BLaER1 (cell line): Measurements from ENCODE around the gene CAPN5.
"Not testable (repeated sequence)": the region's sequence is repeated elsewhere in the genome, so short reads cannot be mapped to it uniquely, and the experiment has no call there.

Experiments
- H3K27ac ChIP-seq: shearing (Covaris generic); formaldehyde crosslinking; 2 replicates; pipeline ENCODE4 v1.8.1; 2022
- H3K27me3 ChIP-seq: shearing (Covaris generic); formaldehyde crosslinking; 2 replicates; pipeline ENCODE4 v1.8.1; 2022
- H3K36me3 ChIP-seq: shearing (Covaris generic); formaldehyde crosslinking; 2 replicates; pipeline ENCODE4 v1.8.1; 2022
- H3K4me1 ChIP-seq: shearing (Covaris generic); formaldehyde crosslinking; 2 replicates; pipeline ENCODE4 v1.8.1; 2022
- H3K4me2 ChIP-seq: shearing (Covaris generic); formaldehyde crosslinking; 2 replicates; pipeline ENCODE4 v1.8.1; 2022
- H3K4me3 ChIP-seq: shearing (Covaris generic); formaldehyde crosslinking; 2 replicates; pipeline ENCODE4 v1.8.1; 2022
- H3K9ac ChIP-seq: shearing (Covaris generic); formaldehyde crosslinking; 2 replicates; pipeline ENCODE4 v1.8.1; 2022
- H3K9me3 ChIP-seq: shearing (Covaris generic); formaldehyde crosslinking; 2 replicates; pipeline ENCODE4 v1.8.1; 2022
- H4K20me1 ChIP-seq: shearing (Covaris generic); formaldehyde crosslinking; 2 replicates; pipeline ENCODE4 v1.8.1; 2022
- Cebpa-rat ChIP-seq: shearing (Covaris generic); IDR thresholded peaks from 2 replicates; pipeline ENCODE4 v1.8.1; 2022

CAPN5 gene

GRCh38 chr11:77053217-77054015, 13.4 kb upstream of the CAPN5 start:
- H3K27me3 ChIP-seq, result no peaks in the 10 kb centered on the region
- no peaks in the 10 kb centered on the region for H3K36me3 ChIP-seq
- H4K20me1 ChIP-seq, result no peaks in the 10 kb centered on the region
- peaks cover 20% of the 10 kb centered on the region for H3K9me3 ChIP-seq
- no peak overlapping the region for H3K27ac ChIP-seq
- no peaks in the 10 kb centered on the region for H3K4me1 ChIP-seq
- H3K4me2 ChIP-seq, result no peak overlapping the region
- no peak overlapping the region for H3K9ac ChIP-seq
- no peak overlapping the region for H3K4me3 ChIP-seq
- TF ChIP-seq Cebpa-rat, result no peak

GRCh38 chr11:77054084-77054483, 12.7 kb upstream of the CAPN5 start:
- no peak overlapping the region for H3K4me3 ChIP-seq
- H3K4me1 ChIP-seq, result no peaks in the 10 kb centered on the region
- no peak for TF ChIP-seq Cebpa-rat
- H3K36me3 ChIP-seq, result no peaks in the 10 kb centered on the region
- H3K9ac ChIP-seq, result no peak overlapping the region
- H4K20me1 ChIP-seq, result no peaks in the 10 kb centered on the region
- H3K27ac ChIP-seq, result no peak overlapping the region
- no peak overlapping the region for H3K4me2 ChIP-seq
- peaks cover 20% of the 10 kb centered on the region for H3K9me3 ChIP-seq
- no peaks in the 10 kb centered on the region for H3K27me3 ChIP-seq

- H4K20me1 ChIP-seq, result no peaks in the 10 kb centered on the region
- H3K36me3 ChIP-seq, result no peaks in the 10 kb centered on the region
- H3K9ac ChIP-seq, result no peak overlapping the region
- H3K4me2 ChIP-seq, result no peak overlapping the region
- no peak overlapping the region for H3K4me3 ChIP-seq
- H3K4me1 ChIP-seq, result no peaks in the 10 kb centered on the region
- peaks cover 20% of the 10 kb centered on the region for H3K9me3 ChIP-seq
- TF ChIP-seq Cebpa-rat, result no peak
- H3K27ac ChIP-seq, result no peak overlapping the region
- H3K27me3 ChIP-seq, result no peaks in the 10 kb centered on the region
Observed at GRCh38 chr11:77055101-77055561, 11.6 kb upstream of the CAPN5 start.

GRCh38 chr11:77055913-77056312, 10.9 kb upstream of the CAPN5 start:
- no peaks in the 10 kb centered on the region for H3K27me3 ChIP-seq
- no peak overlapping the region for H3K4me2 ChIP-seq
- TF ChIP-seq Cebpa-rat, result no peak
- H4K20me1 ChIP-seq, result no peaks in the 10 kb centered on the region
- peaks cover 20% of the 10 kb centered on the region for H3K9me3 ChIP-seq
- no peak overlapping the region for H3K9ac ChIP-seq
- no peaks in the 10 kb centered on the region for H3K36me3 ChIP-seq
- H3K4me1 ChIP-seq, result no peaks in the 10 kb centered on the region
- H3K27ac ChIP-seq, result no peak overlapping the region
- H3K4me3 ChIP-seq, result no peak overlapping the region

- Histone ChIP-seq H3K36me3 (no peaks in the 10 kb centered on the region), H4K20me1 (no peaks in the 10 kb centered on the region), H3K4me3 (no peak overlapping the region), H3K4me1 (no peaks in the 10 kb centered on the region), H3K27me3 (no peaks in the 10 kb centered on the region), H3K9ac (no peak overlapping the region), H3K9me3 (peaks cover 28% of the 10 kb centered on the region), H3K4me2 (no peak overlapping the region), H3K27ac (no peak overlapping the region)
- no peak for TF ChIP-seq Cebpa-rat
Observed at GRCh38 chr11:77056814-77057402, 9.9 kb upstream of the CAPN5 start.

GRCh38 chr11:77057938-77058474, 8.8 kb upstream of the CAPN5 start:
- TF ChIP-seq Cebpa-rat, result no peak
- Histone ChIP-seq H4K20me1 (no peaks in the 10 kb centered on the region), H3K9ac (no peak overlapping the region), H3K4me1 (no peaks in the 10 kb centered on the region), H3K36me3 (no peaks in the 10 kb centered on the region), H3K4me3 (no peak overlapping the region), H3K4me2 (no peak overlapping the region), H3K27ac (no peak overlapping the region), H3K9me3 (peaks cover 31% of the 10 kb centered on the region), H3K27me3 (no peaks in the 10 kb centered on the region)

GRCh38 chr11:77058900-77059299, 7.9 kb upstream of the CAPN5 start:
- H3K4me2 ChIP-seq, result no peak overlapping the region
- H3K36me3 ChIP-seq, result no peaks in the 10 kb centered on the region
- no peaks in the 10 kb centered on the region for H3K27me3 ChIP-seq
- H3K9me3 ChIP-seq, result peaks cover 31% of the 10 kb centered on the region
- no peaks in the 10 kb centered on the region for H4K20me1 ChIP-seq
- TF ChIP-seq Cebpa-rat, result no peak
- no peak overlapping the region for H3K4me3 ChIP-seq
- no peak overlapping the region for H3K9ac ChIP-seq
- no peaks in the 10 kb centered on the region for H3K4me1 ChIP-seq
- no peak overlapping the region for H3K27ac ChIP-seq

- Histone ChIP-seq H3K9ac (no peak overlapping the region), H3K27me3 (0 out of 2 replicates have a peak, but pooled peaks cover under 1% of the 10 kb centered on the region), H4K20me1 (no peaks in the 10 kb centered on the region), H3K4me3 (no peak overlapping the region), H3K27ac (no peak overlapping the region), H3K4me1 (no peaks in the 10 kb centered on the region), H3K4me2 (no peak overlapping the region), H3K36me3 (no peaks in the 10 kb centered on the region), H3K9me3 (peaks cover 31% of the 10 kb centered on the region)
- TF ChIP-seq Cebpa-rat, result no peak
Observed at GRCh38 chr11:77059806-77060205, 7.0 kb upstream of the CAPN5 start.

GRCh38 chr11:77060234-77060633, 6.5 kb upstream of the CAPN5 start:
- H3K36me3 ChIP-seq, result no peaks in the 10 kb centered on the region
- TF ChIP-seq Cebpa-rat, result no peak
- H3K27me3 ChIP-seq, result peaks cover 5% of the 10 kb centered on the region; the same call in 1 of the 2 replicates
- peaks cover 31% of the 10 kb centered on the region for H3K9me3 ChIP-seq
- no peaks in the 10 kb centered on the region for H4K20me1 ChIP-seq
- H3K4me1 ChIP-seq, result no peaks in the 10 kb centered on the region
- H3K9ac ChIP-seq, result no peak overlapping the region
- no peak overlapping the region for H3K4me3 ChIP-seq
- no peak overlapping the region for H3K4me2 ChIP-seq
- H3K27ac ChIP-seq, result no peak overlapping the region

- H3K4me3 ChIP-seq, H3K9ac ChIP-seq, H3K4me2 ChIP-seq, H3K27ac ChIP-seq, H3K36me3 ChIP-seq, H4K20me1 ChIP-seq, H3K4me1 ChIP-seq: not testable (repeated sequence)
- Histone ChIP-seq H3K9me3 (peaks cover 25% of the 10 kb centered on the region), H3K27me3 (peaks cover 14% of the 10 kb centered on the region; the same call in 1 of the 2 replicates)
Observed at GRCh38 chr11:77061258-77061657, 5.5 kb upstream of the CAPN5 start.
